DMS114 treated with DMSO at 0.1 percent for 48 hours (cell line): ENCODE data around the gene CBX6.
"Not testable (repeated sequence)": the region's sequence is repeated elsewhere in the genome, so short reads cannot be mapped to it uniquely, and the experiment has no call there.

Experiments used
- DNase-seq: peaks from one replicate; lab custom pipeline; 2025; ENCODE audit not compliant: unreplicated experiment; lab: John Stamatoyannopoulos, UW

Gene CBX6

GRCh38 chr22:38861170-38861876, 10.7 kb downstream of the CBX6 start:
- no peak for DNase-seq

DNA sequence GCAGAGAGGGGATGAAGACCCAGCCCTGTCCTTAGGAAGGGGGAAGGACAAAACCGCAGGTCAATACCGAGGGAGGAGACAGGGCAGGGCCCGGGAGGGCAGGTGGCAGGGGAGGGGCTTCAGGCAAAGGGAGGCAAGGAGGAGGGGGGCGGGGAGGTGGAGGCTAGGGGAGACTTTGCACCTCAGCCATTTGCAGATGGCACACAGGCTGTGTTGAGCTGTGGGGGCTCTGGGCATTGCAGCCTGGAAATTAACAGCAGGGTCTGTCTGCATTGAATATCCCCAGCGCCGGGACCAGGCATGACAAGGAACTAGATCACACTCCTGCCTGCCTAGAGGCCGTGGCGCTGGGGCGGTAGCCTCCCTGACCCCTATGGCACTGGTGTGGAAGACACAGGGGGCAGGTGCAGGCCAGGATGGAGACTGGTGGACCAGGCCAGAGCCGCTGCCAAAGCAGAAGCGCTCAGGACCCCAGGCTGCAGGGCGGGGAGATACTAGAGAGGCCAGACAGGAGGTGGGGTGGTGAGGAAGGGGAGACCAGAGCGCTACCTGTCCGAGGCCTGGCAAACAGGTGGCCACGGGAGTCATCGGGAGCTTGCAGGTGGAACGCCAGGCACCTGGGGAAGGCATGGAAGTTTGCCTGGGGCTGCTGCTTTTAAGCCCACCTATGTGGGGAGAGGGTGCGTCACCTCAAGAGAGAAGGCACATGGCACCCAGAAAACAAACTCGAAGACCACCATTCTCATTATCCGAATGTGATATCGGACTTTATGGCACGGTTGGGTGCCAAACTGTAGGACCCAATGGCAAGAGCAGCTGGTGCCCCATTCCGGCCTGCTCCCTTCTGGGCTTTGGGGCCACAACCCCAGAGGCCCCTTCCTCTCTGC, 11.5 kb downstream of the CBX6 start:
- DNase-seq, result no peak

- DNase-seq, result no peak
Measured at GRCh38 chr22:38859581-38860282, 12.3 kb downstream of the CBX6 start.

DNA sequence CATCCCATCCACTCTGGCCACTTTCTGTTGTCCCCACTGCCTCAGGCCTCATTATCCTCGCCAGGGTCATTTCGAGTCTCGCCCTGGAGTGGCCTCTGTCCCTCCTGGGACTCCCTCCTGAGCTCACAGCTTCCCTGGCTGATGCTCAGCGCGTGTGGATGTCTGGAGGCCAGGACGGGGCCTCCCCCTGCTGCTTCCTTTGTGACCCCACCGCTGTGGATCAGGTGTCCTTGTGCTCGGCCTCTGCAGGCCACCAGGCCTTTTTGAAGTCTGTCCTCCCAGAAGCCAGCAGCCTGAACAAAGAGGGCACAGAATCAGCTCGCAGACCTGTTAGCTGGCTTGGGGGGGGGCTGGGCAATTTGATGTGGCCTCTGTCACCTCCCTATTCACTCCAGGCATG, 13.5 kb downstream of the CBX6 start:
- DNase-seq, result no peak

DNA sequence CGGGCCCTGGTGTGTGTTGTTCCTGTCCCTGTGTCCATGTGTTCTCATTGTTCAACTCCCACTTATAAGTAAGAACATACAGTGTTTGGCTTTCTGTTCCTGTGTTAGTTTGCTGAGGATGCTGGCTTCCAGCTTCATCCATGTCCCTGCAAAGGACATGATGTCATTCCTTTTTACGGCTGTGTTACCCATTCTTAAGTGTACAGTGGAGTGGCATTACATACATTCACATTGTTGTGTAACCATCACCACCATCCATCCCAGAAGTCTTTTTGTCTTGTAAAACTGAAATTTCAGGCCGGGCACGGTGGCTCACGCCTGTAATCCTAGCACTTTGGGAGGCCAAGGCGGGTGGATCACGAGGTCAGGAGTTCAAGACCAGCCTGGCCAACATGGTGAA, 17.5 kb downstream of the CBX6 start:
- DNase-seq, result not testable (repeated sequence)

DNA sequence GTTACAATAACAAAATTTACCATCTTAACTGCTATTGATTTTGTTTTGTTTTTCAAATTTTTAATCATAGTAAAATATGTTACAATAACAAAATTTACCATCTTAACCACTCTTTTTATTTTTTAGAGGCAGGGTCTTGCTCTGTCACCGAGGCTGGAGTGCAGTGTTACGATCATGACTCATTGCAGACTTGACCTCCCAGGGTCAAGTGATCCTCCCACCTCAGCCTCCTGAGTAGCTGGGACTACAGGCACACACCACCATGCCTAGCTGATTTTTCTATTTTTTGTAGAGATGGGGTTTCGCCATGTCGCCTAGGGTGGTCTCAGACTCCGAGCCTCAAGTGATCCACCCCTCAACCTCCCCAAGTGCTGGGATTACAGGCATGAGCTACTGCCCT, 18.1 kb downstream of the CBX6 start:
- not testable (repeated sequence) for DNase-seq

- DNase-seq, result no peak
Measured at GRCh38 chr22:38853196-38853651, 18.8 kb downstream of the CBX6 start.

GRCh38 chr22:38852522-38852921, 19.5 kb downstream of the CBX6 start:
- no peak for DNase-seq

GRCh38 chr22:38850941-38851849, 20.8 kb downstream of the CBX6 start:
- no peak for DNase-seq

DNA sequence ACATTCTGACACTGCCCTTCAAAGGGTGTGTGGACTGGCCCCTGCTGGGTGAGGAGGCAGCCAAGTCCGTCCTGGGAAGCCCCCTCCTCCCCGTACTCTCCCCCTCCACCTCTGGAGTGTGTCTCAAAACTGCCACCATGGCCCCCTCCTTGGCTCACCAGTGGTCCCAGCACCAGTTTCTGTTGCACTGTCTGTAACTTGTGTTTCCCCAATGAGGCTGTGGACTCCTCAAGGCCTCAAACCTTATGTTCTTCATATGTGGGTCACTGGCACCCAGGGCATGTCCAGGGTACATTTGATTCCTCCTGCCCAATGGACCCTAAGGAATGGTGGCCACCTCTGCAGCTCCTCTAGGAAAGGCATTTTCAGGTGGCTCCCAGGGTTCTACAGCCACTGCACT, 21.6 kb downstream of the CBX6 start:
- no peak for DNase-seq

GRCh38 chr22:38849811-38850210, 22.2 kb downstream of the CBX6 start:
- DNase-seq, result no peak

DNA sequence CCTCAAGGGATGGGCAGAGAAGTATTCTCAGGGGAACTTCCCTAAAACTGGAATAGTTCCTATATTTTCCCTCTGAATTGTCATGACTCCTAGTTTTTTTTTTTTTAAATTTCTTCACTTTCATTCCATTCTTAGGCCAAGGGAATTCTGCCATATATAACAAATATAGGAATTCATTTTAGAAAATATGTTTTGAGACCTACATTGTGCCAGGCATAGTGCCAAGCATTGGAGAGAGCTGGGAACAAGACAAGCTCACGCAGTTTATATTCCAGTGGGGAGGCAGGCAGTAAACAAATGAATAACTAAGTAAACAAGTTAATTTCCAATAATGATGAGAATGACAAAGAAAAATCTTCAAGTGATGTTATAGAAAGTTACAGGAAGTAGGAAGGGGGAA, 25.6 kb downstream of the CBX6 start:
- no peak for DNase-seq

GRCh38 chr22:38845004-38845740, 26.8 kb downstream of the CBX6 start:
- DNase-seq, result no peak

DNA sequence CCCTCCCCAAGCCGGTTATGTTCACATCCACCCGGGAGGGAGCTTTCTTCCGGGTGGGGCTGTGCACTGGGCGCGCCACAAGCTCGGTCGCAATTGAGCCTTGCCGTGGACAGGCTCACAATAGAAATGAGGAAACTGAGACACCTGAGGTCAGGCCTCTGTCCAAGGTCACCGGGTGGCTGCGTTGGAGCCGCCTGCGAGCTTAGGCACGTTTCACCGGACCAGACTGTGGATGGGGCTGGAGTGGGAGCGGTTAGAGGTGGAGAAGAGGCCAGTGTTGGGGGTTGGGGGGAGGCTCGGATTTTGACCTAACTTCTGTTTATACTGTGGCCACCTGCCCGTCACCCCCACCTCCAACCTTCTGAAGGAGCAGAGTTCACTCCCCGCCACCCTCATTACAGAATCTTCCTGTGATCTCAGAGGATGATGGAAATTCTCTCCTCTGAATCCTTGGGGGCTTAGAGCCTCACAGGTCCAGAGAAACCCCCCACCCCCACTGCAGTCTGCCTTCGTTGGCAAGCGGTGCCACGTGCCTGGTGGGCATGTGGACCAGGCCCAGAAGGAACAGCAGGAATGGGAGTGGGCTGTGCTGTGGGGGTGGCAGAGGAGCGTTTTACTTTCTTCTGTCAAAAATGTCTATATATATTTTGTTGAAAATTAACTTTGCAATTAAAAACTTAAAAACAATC, 27.6 kb downstream of the CBX6 start:
- no peak for DNase-seq

DNA sequence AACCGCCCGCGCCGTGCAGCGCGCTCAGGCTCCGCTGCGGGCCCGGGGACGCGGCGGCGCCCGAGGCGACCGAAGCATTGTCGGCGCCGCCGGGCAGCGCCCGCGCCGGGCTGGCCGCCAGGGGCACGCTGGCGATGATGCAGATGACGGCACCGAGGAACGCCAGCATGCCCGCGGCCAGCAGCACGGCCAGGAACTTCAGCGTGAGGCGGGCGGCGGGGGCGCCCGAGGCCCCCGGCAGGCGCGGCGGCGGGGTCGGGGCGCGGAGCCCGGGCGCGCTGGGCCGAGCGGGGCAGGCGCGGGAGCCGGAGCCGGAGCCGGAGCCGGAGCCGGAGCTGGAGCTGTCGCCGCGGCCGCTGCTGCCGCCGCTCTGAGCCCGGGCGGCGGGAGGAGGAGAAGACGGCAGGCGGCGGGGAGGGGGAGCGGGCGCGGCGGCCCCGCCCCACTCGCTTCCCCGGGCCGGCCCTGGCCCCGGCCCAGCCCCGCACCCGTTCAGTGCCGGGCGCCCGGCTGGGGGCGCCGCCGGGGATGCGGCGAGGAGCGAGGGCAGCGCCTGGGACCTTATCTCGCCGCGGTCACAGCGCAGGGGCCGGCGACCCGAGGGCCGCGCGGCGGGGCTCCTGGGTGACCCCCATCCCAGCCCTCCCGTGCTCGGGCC, 28.2 kb downstream of the CBX6 start, which contains the start of gene NPTXR:
Gene NPTXR, minus strand, starts transcription at position 372 of the 658 bp plus-strand sequence.
- peak; percentile 12 for DNase-seq

GRCh38 chr22:38843201-38843656, 28.8 kb downstream of the CBX6 start:
- DNase-seq, result peak; percentile 7

DNA sequence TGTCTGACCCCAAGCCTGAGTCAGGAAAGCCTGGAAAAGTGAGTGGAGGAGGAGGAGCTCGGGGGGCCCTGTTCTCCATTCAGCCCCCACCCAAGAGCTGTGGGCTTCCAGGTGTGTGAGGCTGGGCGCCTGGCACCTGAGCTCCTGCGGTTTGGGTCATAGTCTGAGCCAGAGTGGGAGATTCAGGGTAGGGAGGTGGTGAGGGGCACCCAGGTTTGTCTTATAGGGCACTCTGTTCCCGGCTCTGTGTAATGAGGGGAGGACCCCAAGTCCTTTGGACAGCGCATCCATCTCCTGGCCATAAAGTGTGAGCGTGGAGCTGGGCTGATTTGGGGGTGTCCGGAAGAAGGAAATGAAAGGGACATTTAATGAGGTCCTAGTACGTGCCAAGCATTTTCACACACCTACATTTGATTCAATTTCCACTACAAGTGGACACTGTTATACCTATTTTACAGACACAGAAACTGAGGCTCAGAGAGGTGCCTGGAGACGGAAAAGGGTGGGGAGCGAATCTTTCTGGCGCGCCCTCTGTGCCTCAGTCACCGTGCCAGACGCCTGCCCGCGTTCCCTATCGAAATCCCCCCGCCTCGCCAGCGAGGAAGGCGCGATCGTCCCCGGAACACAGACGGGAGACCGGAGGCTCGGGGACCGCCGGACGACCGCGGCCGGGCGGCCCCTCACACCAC, 29.4 kb downstream of the CBX6 start:
- no peak for DNase-seq

DNA sequence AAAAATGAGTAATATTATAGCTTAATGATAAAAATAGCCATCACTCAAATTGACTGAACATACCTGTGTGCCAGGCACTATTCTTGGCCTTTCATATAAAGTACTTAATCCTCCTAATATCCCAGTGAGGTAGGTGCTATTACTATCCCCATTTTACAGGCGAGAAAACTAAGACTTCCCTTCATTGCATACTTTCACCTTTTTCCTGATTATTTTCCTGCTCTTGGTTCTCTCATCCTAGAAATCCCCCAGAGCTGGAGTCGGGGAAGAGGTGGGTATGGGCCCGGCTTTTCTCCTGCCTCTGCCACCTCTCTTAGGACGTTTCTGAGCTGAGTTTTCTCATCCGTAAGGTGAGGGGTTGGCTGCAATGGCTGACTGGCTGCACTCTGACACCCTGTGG, 30.4 kb downstream of the CBX6 start:
- DNase-seq, result no peak
